Caco-2 (cell line): ENCODE measurements around the gene TPRA1. TPM values are rescaled to one million over a fixed set of nuclear protein-coding genes. Genes with fewer than 3 reads are reported as not detected.

Experiments
- BruUV-seq: library from RNA; stranded (reverse); fragments of 400-500 nt; replicated peaks from 2 replicates; lab custom pipeline; 2021; lab: Mats Ljungman, UMichigan
- CTCF ChIA-PET: fragments of 300-600 bp; sonication (Branson Sonifier 250); formaldehyde crosslinking; loops from one replicate; lab custom pipeline; 2022; ENCODE audit warnings: antibody characterized with exemption; lab: Charles Lee
- POLR2A ChIA-PET: fragments of 300-600 bp; sonication (Branson Sonifier 250); formaldehyde crosslinking; loops from one replicate; lab custom pipeline; 2022; ENCODE audit warnings: antibody characterized with exemption; lab: Charles Lee
- DNase-seq, 2 experiments: peaks; one replicate each; pipeline versions ENCODE4 v3.0.0 to v3.0.0-alpha.2; 2020 to 2022
- H3K27me3 ChIP-seq: replicated peaks from 2 replicates; pipeline ENCODE4 v1.6.0; 2011; ENCODE audit warnings: low read length; ENCODE audit not compliant: control insufficient read depth, insufficient read depth
- H3K36me3 ChIP-seq: 2 replicates; pipeline ENCODE4 v1.5.1; 2011; ENCODE audit warnings: low read length; ENCODE audit not compliant: control insufficient read depth, insufficient read depth
- H3K4me1 ChIP-seq: fragments of 250-450 bp; sonication (Bioruptor Pico); 2 replicates; pipeline ENCODE4 v1.5.1; 2020; ENCODE audit warnings: mild to moderate bottlenecking
- H3K4me3 ChIP-seq: 2 replicates; pipeline ENCODE4 v1.5.1; 2011; ENCODE audit warnings: low read depth, mild to moderate bottlenecking, control low read depth, low read length
- H3K9me3 ChIP-seq: fragments of 250-450 bp; sonication (Bioruptor Pico); 2 replicates; pipeline ENCODE4 v1.5.1; 2020; ENCODE audit warnings: mild to moderate bottlenecking, moderate library complexity
- H3K27ac Mint-ChIP-seq: one replicate; pipeline ENCODE4 v1.8.0; 2022; ENCODE audit warnings: mixed read lengths; ENCODE audit not compliant: unreplicated experiment
- H3K27me3 Mint-ChIP-seq: one replicate; pipeline ENCODE4 v1.8.0; 2022; ENCODE audit warnings: mixed read lengths; ENCODE audit not compliant: insufficient read depth, unreplicated experiment
- H3K36me3 Mint-ChIP-seq: one replicate; pipeline ENCODE4 v1.8.0; 2022; ENCODE audit warnings: mild to moderate bottlenecking, mixed read lengths; ENCODE audit not compliant: insufficient read depth, unreplicated experiment
- H3K4me1 Mint-ChIP-seq: one replicate; pipeline ENCODE4 v1.8.0; 2022; ENCODE audit warnings: low read depth, mixed read lengths; ENCODE audit not compliant: unreplicated experiment
- H3K4me3 Mint-ChIP-seq: one replicate; pipeline ENCODE4 v1.8.0; 2022; ENCODE audit warnings: mild to moderate bottlenecking, moderate library complexity, mixed read lengths; ENCODE audit not compliant: unreplicated experiment
- H3K9me3 Mint-ChIP-seq: one replicate; pipeline ENCODE4 v1.8.0; 2022; ENCODE audit warnings: mixed read lengths; ENCODE audit not compliant: unreplicated experiment
- intact Hi-C: fragments of 100-400 bp; cut with micrococcal nuclease; formaldehyde crosslinking; loops from one replicate; pipeline ENCODE4 v1.10.0; 2022; ENCODE audit not compliant: unreplicated experiment
- microRNA-seq: library from miRNA; unstranded; fragments of <30 nt; microRNA quantifications from one replicate; pipeline ENCODE4 v1.2.0, GENCODE V29; 2022
- total RNA-seq: library from RNA; stranded (reverse); gene quantifications from 2 replicates; pipeline ENCODE4 v1.2.3, GENCODE V29; 2022
- TF ChIP-seq, protein P1 (sequence below), 2 experiments: fragments of 200-600 bp in 1 of 2; IDR thresholded peaks; 1 replicate in 1 of 2; 2 replicates in 1 of 2; pipeline versions ENCODE4 v1.5.1 to v1.8.0; 2011 to 2022; ENCODE audit warnings: antibody characterized with exemption in 1 of 2, control low read depth in 1 of 2, inconsistent platforms in 1 of 2, low read depth in 1 of 2, low read length in 1 of 2, mild to moderate bottlenecking in 1 of 2, moderate library complexity in 1 of 2; ENCODE audit not compliant: insufficient read depth in 1 of 2, severe bottlenecking in 1 of 2, unreplicated experiment in 1 of 2

TPRA1 gene
- total RNA-seq, 1 experiment from 2014 or later = 34.5 TPM

DNA sequence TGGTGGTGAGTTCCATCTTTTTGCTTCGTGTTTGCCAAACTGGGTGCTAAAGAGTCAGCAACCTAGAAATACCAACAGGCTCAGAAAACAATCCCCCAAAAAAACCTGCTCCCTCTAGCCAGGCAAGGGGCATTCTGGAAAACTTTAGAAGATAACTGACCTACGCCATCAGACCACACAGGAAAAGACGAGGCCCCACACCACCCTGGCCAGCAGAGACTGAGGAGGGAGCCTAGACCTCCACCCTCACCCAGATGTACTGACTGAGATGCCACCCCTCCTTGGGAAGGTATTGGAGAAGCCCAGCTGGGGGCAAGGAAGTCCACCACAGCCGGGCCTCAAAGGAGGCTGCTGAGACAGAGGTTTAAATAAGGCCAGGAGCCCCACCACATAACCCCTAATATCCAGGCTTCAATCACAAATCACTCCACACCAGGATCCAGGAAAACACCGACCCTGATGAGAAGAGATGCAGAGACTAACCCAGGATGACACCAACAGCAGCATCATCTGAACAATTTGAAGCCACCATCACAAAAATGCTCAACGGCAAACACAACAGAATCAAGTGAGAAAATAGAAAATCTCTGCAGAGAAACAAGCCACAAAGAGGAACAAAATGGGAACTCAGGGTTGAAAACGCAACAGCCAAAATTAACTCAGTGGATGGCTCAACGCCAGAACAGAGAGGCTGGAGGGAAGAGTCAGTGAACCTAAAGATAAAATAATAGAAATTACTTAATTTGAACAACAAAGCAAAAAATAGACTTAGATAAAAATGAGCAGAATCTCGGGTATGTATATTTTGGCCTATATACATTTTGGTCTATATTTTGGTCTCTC is 61.0 kb downstream of the TPRA1 start:
- H3K27me3 Mint-ChIP-seq = peaks cover 18% of the 10 kb centered on the region

DNA sequence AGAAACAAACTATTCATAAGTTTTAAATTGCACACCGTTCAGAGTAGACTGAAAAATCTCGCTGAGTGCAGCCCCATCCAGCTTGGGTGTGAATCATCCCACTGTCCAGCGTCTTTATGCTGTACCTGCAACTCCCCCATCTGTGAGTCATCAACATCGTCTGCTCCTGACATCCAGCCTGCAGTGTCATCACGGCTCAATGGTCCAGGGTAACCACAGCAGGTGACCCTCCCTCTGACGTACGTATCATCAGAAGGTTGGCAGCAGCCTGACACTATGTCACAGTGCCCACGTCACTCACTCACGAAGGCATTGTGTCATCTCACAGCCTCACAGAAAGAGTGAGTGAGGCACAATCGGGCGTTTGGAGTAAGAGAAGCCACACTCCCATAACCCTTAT is 65.2 kb downstream of the TPRA1 start:
- intact Hi-C loops = no loop called here
- Mint-ChIP-seq H3K27me3 (peaks cover 23% of the 10 kb centered on the region), H3K27ac (no peak overlapping the region), H3K4me1 (no peaks in the 10 kb centered on the region), H3K4me3 (no peak overlapping the region), H3K36me3 (no peaks in the 10 kb centered on the region), H3K9me3 (no peaks in the 10 kb centered on the region)
- no peaks in the 10 kb centered on the region for H3K4me1 ChIP-seq
- no peak overlapping the region for H3K4me3 ChIP-seq
- TF ChIP-seq, protein P1, sequence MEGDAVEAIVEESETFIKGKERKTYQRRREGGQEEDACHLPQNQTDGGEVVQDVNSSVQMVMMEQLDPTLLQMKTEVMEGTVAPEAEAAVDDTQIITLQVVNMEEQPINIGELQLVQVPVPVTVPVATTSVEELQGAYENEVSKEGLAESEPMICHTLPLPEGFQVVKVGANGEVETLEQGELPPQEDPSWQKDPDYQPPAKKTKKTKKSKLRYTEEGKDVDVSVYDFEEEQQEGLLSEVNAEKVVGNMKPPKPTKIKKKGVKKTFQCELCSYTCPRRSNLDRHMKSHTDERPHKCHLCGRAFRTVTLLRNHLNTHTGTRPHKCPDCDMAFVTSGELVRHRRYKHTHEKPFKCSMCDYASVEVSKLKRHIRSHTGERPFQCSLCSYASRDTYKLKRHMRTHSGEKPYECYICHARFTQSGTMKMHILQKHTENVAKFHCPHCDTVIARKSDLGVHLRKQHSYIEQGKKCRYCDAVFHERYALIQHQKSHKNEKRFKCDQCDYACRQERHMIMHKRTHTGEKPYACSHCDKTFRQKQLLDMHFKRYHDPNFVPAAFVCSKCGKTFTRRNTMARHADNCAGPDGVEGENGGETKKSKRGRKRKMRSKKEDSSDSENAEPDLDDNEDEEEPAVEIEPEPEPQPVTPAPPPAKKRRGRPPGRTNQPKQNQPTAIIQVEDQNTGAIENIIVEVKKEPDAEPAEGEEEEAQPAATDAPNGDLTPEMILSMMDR (IDR thresholded peaks at IDR 0.05; ENCODE audit: insufficient read depth in 1 of 2, low read depth in 1 of 2, low read length in 1 of 2, severe bottlenecking in 1 of 2, unreplicated experiment in 1 of 2) = no peak
- no peaks in the 10 kb centered on the region for H3K36me3 ChIP-seq
- no peaks in the 10 kb centered on the region for H3K9me3 ChIP-seq
- ChIA-PET CTCF (no interaction called here), POLR2A (no interaction called here)
- no TSS peak for BruUV-seq
- H3K27me3 ChIP-seq = no peaks in the 10 kb centered on the region
- no peak for DNase-seq

More for the DNA sequence above, 61.0 kb downstream of the TPRA1 start:
- H3K36me3 ChIP-seq = no peaks in the 10 kb centered on the region
- ChIA-PET POLR2A (no interaction called here), CTCF (no interaction called here)
- Mint-ChIP-seq H3K36me3 (no peaks in the 10 kb centered on the region), H3K27ac (no peak overlapping the region), H3K9me3 (no peaks in the 10 kb centered on the region), H3K4me1 (no peaks in the 10 kb centered on the region), H3K4me3 (no peak overlapping the region)
- H3K4me1 ChIP-seq = no peaks in the 10 kb centered on the region
- no peaks in the 10 kb centered on the region for H3K27me3 ChIP-seq
- intact Hi-C loops = no loop called here
- H3K4me3 ChIP-seq = no peak overlapping the region
- no TSS peak for BruUV-seq
- no peak for DNase-seq
- H3K9me3 ChIP-seq = no peaks in the 10 kb centered on the region
- TF ChIP-seq, protein P1 (IDR thresholded peaks at IDR 0.05; ENCODE audit: insufficient read depth in 1 of 2, low read depth in 1 of 2, low read length in 1 of 2, severe bottlenecking in 1 of 2, unreplicated experiment in 1 of 2) = no peak

DNA sequence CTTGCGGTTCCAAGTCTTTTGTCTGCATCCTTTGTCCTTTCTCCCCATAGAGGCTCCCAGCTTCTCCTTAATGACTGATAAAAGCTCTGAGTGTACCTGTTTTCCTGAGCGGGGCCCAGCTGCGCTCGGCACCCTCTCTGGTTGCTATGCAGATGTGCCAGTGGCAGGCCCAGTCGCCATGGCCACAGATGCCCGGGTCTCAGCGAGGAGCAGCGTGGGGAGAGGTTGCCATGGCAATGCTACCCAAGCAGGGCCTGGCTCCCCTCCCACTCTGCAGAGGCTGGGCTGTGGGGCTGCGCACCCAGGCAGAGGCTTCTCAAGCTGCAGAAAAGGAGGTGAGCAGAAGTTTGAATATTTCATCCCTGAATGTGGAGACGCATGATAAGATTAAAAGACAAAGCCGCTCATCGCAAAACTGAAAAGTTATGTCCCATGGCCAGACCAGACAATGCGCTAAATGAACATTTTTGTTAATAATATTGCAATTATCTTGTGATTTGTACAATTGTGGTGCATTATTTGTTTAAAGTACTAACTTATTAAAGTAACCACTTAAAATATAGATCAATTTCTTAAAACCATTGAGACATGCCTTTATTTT is 66.1 kb downstream of the TPRA1 start:
- Mint-ChIP-seq H3K9me3 (no peaks in the 10 kb centered on the region), H3K36me3 (no peaks in the 10 kb centered on the region), H3K27ac (no peak overlapping the region), H3K4me1 (no peaks in the 10 kb centered on the region), H3K27me3 (peaks cover 23% of the 10 kb centered on the region), H3K4me3 (no peak overlapping the region)
- TF ChIP-seq, protein P1 (IDR thresholded peaks at IDR 0.05; ENCODE audit: insufficient read depth in 1 of 2, low read depth in 1 of 2, low read length in 1 of 2, severe bottlenecking in 1 of 2, unreplicated experiment in 1 of 2) = no peak
- BruUV-seq = no TSS peak
- H3K4me1 ChIP-seq = no peaks in the 10 kb centered on the region
- no peaks in the 10 kb centered on the region for H3K27me3 ChIP-seq
- intact Hi-C loops = no loop called here
- H3K4me3 ChIP-seq = no peak overlapping the region
- ChIA-PET POLR2A (no interaction called here), CTCF (no interaction called here)
- H3K9me3 ChIP-seq = no peaks in the 10 kb centered on the region
- no peaks in the 10 kb centered on the region for H3K36me3 ChIP-seq
- DNase-seq = no peak

Small RNA genes lying within 50 kb of the gene (microRNA-seq; reads per million reads assigned to microRNA genes)
- gene MIR6825 (not detected), gene MIR7976 (1.5 reads per million)

Other genes starting within 250 kb of the TPRA1 start
- 127 and 134 TPM in 2 replicates for gene MCM2, start 7.7 kb upstream of the TPRA1 start, total RNA-seq
- gene PODXL2, start 38.5 kb upstream of the TPRA1 start, total RNA-seq = 39.1 and 43.0 TPM in 2 replicates
- gene ABTB1, start 82.2 kb upstream of the TPRA1 start, total RNA-seq = 6.2 TPM in 2 replicates
- gene MGLL, start 231.8 kb upstream of the TPRA1 start, total RNA-seq = 7.8 and 8.4 TPM in 2 replicates